Activated CD4-positive, alpha-beta T cell treated with anti-CD3 and anti-CD28 coated beads for 36 hours (primary cell): Measurements from ENCODE around the gene BACH2. TPM values are rescaled to one million over a fixed set of nuclear protein-coding genes. Genes with fewer than 3 reads are reported as not detected.
A peak's percentile ranks its signal among the peaks of the same experiment; 100 is the strongest.

Experiments used
- ATAC-seq: fragments of 200-7000 bp; cut with Tn5 transposase; one replicate; pipeline ENCODE4 v1.10.0; 2021; ENCODE audit warnings: mild to moderate bottlenecking, moderate library complexity
- CTCF ChIA-PET: fragments of 350-600 bp; sonication (Branson Sonifier 250); formaldehyde crosslinking; loops from one replicate; lab custom pipeline; 2021; ENCODE audit warnings: antibody characterized with exemption; lab: Charles Lee
- POLR2A ChIA-PET: fragments of 350-600 bp; sonication (Branson Sonifier 250); formaldehyde crosslinking; loops from one replicate; lab custom pipeline; 2021; ENCODE audit warnings: antibody characterized with exemption, inconsistent platforms; lab: Charles Lee
- DNase-seq: peaks from one replicate; pipeline ENCODE4 v3.0.0-alpha.2; 2020
- H3K27ac Mint-ChIP-seq: one replicate; pipeline ENCODE4 v1.8.0; 2021; ENCODE audit warnings: mixed read lengths
- H3K27me3 Mint-ChIP-seq: one replicate; pipeline ENCODE4 v1.8.0; 2021; ENCODE audit warnings: mixed read lengths
- H3K36me3 Mint-ChIP-seq: one replicate; pipeline ENCODE4 v1.8.0; 2021; ENCODE audit warnings: low read depth, mixed read lengths
- H3K4me1 Mint-ChIP-seq: one replicate; pipeline ENCODE4 v1.8.0; 2021; ENCODE audit warnings: mixed read lengths
- H3K4me3 Mint-ChIP-seq: one replicate; pipeline ENCODE4 v1.8.0; 2021; ENCODE audit warnings: mild to moderate bottlenecking, moderate library complexity, mixed read lengths
- H3K9me3 Mint-ChIP-seq: one replicate; pipeline ENCODE4 v1.8.0; 2021; ENCODE audit warnings: low read depth, mixed read lengths
- intact Hi-C, 2 experiments: fragments of 100-400 bp; cut with DNase I in 1 of 2; cut with micrococcal nuclease in 1 of 2; formaldehyde crosslinking; loops; one replicate each; pipeline versions ENCODE4 v1.14.2 to v1.15.1; 2022 to 2024; cut with DNase I, micrococcal nuclease
- total RNA-seq, 2 experiments: library from RNA; stranded (reverse); gene quantifications; one replicate each; pipeline ENCODE4 v1.2.3, GENCODE V29; 2021

The BACH2 gene
- total RNA-seq, 2 experiments from 2014 or later = 74.7 to 87.3 TPM

- H3K4me1 Mint-ChIP-seq = peaks cover 82% of the 10 kb centered on the region
- peak overlapping the region; percentile 79 for H3K27ac Mint-ChIP-seq
- no peaks in the 10 kb centered on the region for H3K27me3 Mint-ChIP-seq
- H3K36me3 Mint-ChIP-seq = peaks cover 68% of the 10 kb centered on the region
- DNase-seq (no peak), ATAC-seq (no peak)
- peaks cover 14% of the 10 kb centered on the region for H3K9me3 Mint-ChIP-seq
- intact Hi-C loops = no loop called here
- ChIA-PET POLR2A (interaction anchor here (0.6 kb wide), 1 partner anchor 158 kb away, joined by 4 read pairs; no protein-coding TSS in a partner anchor), CTCF (interaction anchor here (0.9 kb wide), 1 partner anchor 18 kb away, joined by 3 read pairs; no protein-coding TSS in a partner anchor)
- no peak overlapping the region for H3K4me3 Mint-ChIP-seq
These were observed 55.3 kb downstream of the BACH2 start for GRCh38 chr6:90241229-90241880.

- ATAC-seq (no peak), DNase-seq (no peak)
- H3K27ac Mint-ChIP-seq = peak overlapping the region; percentile 73
- intact Hi-C loops = loop anchor here (1.0 to 2.0 kb wide), 3 partner anchors 10 to 44 kb away; no protein-coding TSS in a partner anchor
- ChIA-PET POLR2A (interaction anchor here (1.0 to 1.5 kb wide), 3 partner anchors 11 to 46 kb away, joined by 4 to 6 read pairs (median 6); no protein-coding TSS in a partner anchor), CTCF (interaction anchor here (0.6 to 1.5 kb wide), 5 partner anchors 13 to 60 kb away, joined by 3 to 5 read pairs (median 3); no protein-coding TSS in a partner anchor)
- peaks cover 12% of the 10 kb centered on the region for H3K9me3 Mint-ChIP-seq
- H3K4me1 Mint-ChIP-seq = peaks cover 87% of the 10 kb centered on the region
- H3K4me3 Mint-ChIP-seq = peak overlapping the region; percentile 10
- no peaks in the 10 kb centered on the region for H3K27me3 Mint-ChIP-seq
- H3K36me3 Mint-ChIP-seq = peaks cover 58% of the 10 kb centered on the region
These were observed 58.0 kb downstream of the BACH2 start for GRCh38 chr6:90238496-90239266.

- Mint-ChIP-seq H3K9me3 (peaks cover 6% of the 10 kb centered on the region), H3K4me3 (no peak overlapping the region), H3K27me3 (no peaks in the 10 kb centered on the region), H3K4me1 (peaks cover 87% of the 10 kb centered on the region), H3K27ac (peak overlapping the region; percentile 82), H3K36me3 (peaks cover 55% of the 10 kb centered on the region)
- DNase-seq (no peak), ATAC-seq (no peak)
- CTCF ChIA-PET = interaction anchor here (0.5 to 1.4 kb wide), 4 partner anchors 8 to 604 kb away, joined by 3 to 4 read pairs (median 3); no protein-coding TSS in a partner anchor
- intact Hi-C loops = no loop called here
- POLR2A ChIA-PET = no interaction called here
These were observed 59.2 kb downstream of the BACH2 start for GRCh38 chr6:90237350-90237990.

- ChIA-PET POLR2A (no interaction called here), CTCF (interaction anchor here (1.1 to 1.2 kb wide), 2 partner anchors 159 to 245 kb away, joined by 3 to 4 read pairs; no protein-coding TSS in a partner anchor)
- Mint-ChIP-seq H3K36me3 (peaks cover 65% of the 10 kb centered on the region), H3K27me3 (no peaks in the 10 kb centered on the region), H3K4me3 (peak overlapping the region; percentile 11), H3K27ac (peak overlapping the region; percentile 95), H3K9me3 (peaks cover 4% of the 10 kb centered on the region), H3K4me1 (peaks cover 95% of the 10 kb centered on the region)
- ATAC-seq = peak; percentile 87
- DNase-seq = peak; percentile 84
- intact Hi-C loops = loop anchor here (1.0 to 5.0 kb wide), 9 partner anchors 12 to 282 kb away; no protein-coding TSS in a partner anchor
These were observed 62.6 kb downstream of the BACH2 start for GRCh38 chr6:90233994-90234393.

- H3K4me1 Mint-ChIP-seq = peaks cover 94% of the 10 kb centered on the region
- peak overlapping the region; percentile 95 for H3K27ac Mint-ChIP-seq
- no peaks in the 10 kb centered on the region for H3K27me3 Mint-ChIP-seq
- no peak overlapping the region for H3K4me3 Mint-ChIP-seq
- ChIA-PET POLR2A (no interaction called here), CTCF (interaction anchor here (1.1 to 1.5 kb wide), 3 partner anchors 10 to 360 kb away, joined by 3 to 4 read pairs (median 3); no protein-coding TSS in a partner anchor)
- peaks cover 4% of the 10 kb centered on the region for H3K9me3 Mint-ChIP-seq
- peaks cover 67% of the 10 kb centered on the region for H3K36me3 Mint-ChIP-seq
- DNase-seq (no peak), ATAC-seq (no peak)
- intact Hi-C loops = loop anchor here in 1 of 2 experiments (5.0 kb wide), 2 partner anchors 151 to 281 kb away; no protein-coding TSS in a partner anchor
These were observed 63.4 kb downstream of the BACH2 start for GRCh38 chr6:90233213-90233612.

GRCh38 chr6:90231798-90232197, 64.8 kb downstream of the BACH2 start:
- ChIA-PET CTCF (interaction anchor here (1.1 to 1.6 kb wide), 3 partner anchors 8 to 291 kb away, joined by 3 to 4 read pairs (median 3); no protein-coding TSS in a partner anchor), POLR2A (no interaction called here)
- intact Hi-C loops = loop anchor here in 1 of 2 experiments (5.0 kb wide), 2 partner anchors 149 to 279 kb away; no protein-coding TSS in a partner anchor
- Mint-ChIP-seq H3K27ac (peak overlapping the region; percentile 71), H3K4me3 (no peak overlapping the region), H3K36me3 (peaks cover 68% of the 10 kb centered on the region), H3K9me3 (no peaks in the 10 kb centered on the region), H3K27me3 (no peaks in the 10 kb centered on the region), H3K4me1 (peaks cover 95% of the 10 kb centered on the region)
- DNase-seq = no peak
- no peak for ATAC-seq

- ChIA-PET POLR2A (no interaction called here), CTCF (interaction anchor here (1.6 kb wide), 1 partner anchor 21 kb away, joined by 3 read pairs; no protein-coding TSS in a partner anchor)
- intact Hi-C loops = loop anchor here in 1 of 2 experiments (5.0 kb wide), 2 partner anchors 149 to 279 kb away; no protein-coding TSS in a partner anchor
- Mint-ChIP-seq H3K4me3 (no peak overlapping the region), H3K27me3 (no peaks in the 10 kb centered on the region), H3K4me1 (peaks cover 94% of the 10 kb centered on the region), H3K9me3 (no peaks in the 10 kb centered on the region), H3K36me3 (peaks cover 66% of the 10 kb centered on the region), H3K27ac (peak overlapping the region; percentile 52)
- DNase-seq (no peak), ATAC-seq (no peak)
These were observed 65.3 kb downstream of the BACH2 start for GRCh38 chr6:90231308-90231707.

GRCh38 chr6:90230548-90231215, 66.0 kb downstream of the BACH2 start:
- peak overlapping the region; percentile 59 for H3K27ac Mint-ChIP-seq
- peaks cover 66% of the 10 kb centered on the region for H3K36me3 Mint-ChIP-seq
- peaks cover 94% of the 10 kb centered on the region for H3K4me1 Mint-ChIP-seq
- no peak overlapping the region for H3K4me3 Mint-ChIP-seq
- H3K27me3 Mint-ChIP-seq = no peaks in the 10 kb centered on the region
- ChIA-PET POLR2A (no interaction called here), CTCF (interaction anchor here (1.3 kb wide), 1 partner anchor 20 kb away, joined by 4 read pairs; no protein-coding TSS in a partner anchor)
- H3K9me3 Mint-ChIP-seq = peaks cover under 1% of the 10 kb centered on the region
- DNase-seq (no peak), ATAC-seq (no peak)
- intact Hi-C loops = loop anchor here (1.0 to 5.0 kb wide), 3 partner anchors 120 to 278 kb away; no protein-coding TSS in a partner anchor

- Mint-ChIP-seq H3K36me3 (peaks cover 70% of the 10 kb centered on the region), H3K4me3 (no peak overlapping the region), H3K9me3 (peaks cover 3% of the 10 kb centered on the region), H3K27ac (peak overlapping the region; percentile 59), H3K27me3 (no peaks in the 10 kb centered on the region), H3K4me1 (peaks cover 94% of the 10 kb centered on the region)
- ChIA-PET CTCF (interaction anchor here (1.3 kb wide), 1 partner anchor 21 kb away, joined by 4 read pairs; no protein-coding TSS in a partner anchor), POLR2A (interaction anchor here (0.7 kb wide), 1 partner anchor 343 kb away, joined by 3 read pairs; no protein-coding TSS in a partner anchor)
- ATAC-seq (no peak), DNase-seq (no peak)
- intact Hi-C loops = loop anchor here (1.0 to 5.0 kb wide), 3 partner anchors 121 to 277 kb away; no protein-coding TSS in a partner anchor
These were observed 67.2 kb downstream of the BACH2 start for GRCh38 chr6:90229331-90230010.
